Pericardium fibroblast (primary cell): ENCODE results near the gene TTLL10. TPM values are rescaled to one million over a fixed set of nuclear protein-coding genes. Genes with fewer than 3 reads are reported as not detected.

ENCODE experiments used
- total RNA-seq: library from RNA; depleted of rRNA; stranded (reverse); fragments of >200 nt; gene quantifications from 2 replicates; pipeline ENCODE4 v1.2.3, GENCODE V29; 2015

TTLL10 gene
- not detected in 2 replicates for total RNA-seq

GRCh38 chr1:1173793-1174415 is at the start of gene TTLL10:
TTLL10 (plus strand) TSS chr1:1173880; CDS start chr1:1179216, 5,336 bp downstream.

GRCh38 chr1:1206376-1206965 is 32.8 kb downstream of the TTLL10 start, which contains the start of gene TNFRSF18:
TNFRSF18 (minus strand) TSS chr1:1206592; CDS start chr1:1206571, 21 bp downstream.

GRCh38 chr1:1213345-1214265 is 39.9 kb downstream of the TTLL10 start, which contains the start of gene TNFRSF4:
TNFRSF4 (minus strand) TSS chr1:1214153; CDS start chr1:1214127, 26 bp downstream.

GRCh38 chr1:1231400-1232207 is 57.9 kb downstream of the TTLL10 start, which contains the start of gene SDF4:
SDF4 (minus strand) TSS chr1:1232001; CDS start chr1:1228772, 3,229 bp downstream.

GRCh38 chr1:1232208-1232795 is 58.6 kb downstream of the TTLL10 start, which contains the start of gene B3GALT6:
B3GALT6 (plus strand) TSS chr1:1232237; CDS start chr1:1232279, 42 bp downstream.

GRCh38 chr1:1246577-1247340 is 73.1 kb downstream of the TTLL10 start, which contains the start of gene C1QTNF12:
C1QTNF12 (minus strand) TSS chr1:1246722; CDS start chr1:1246690, 32 bp downstream.

Other genes starting within 250 kb of the TTLL10 start
- gene SAMD11, start 250.0 kb upstream of the TTLL10 start, total RNA-seq, result 4.0 and 11.7 TPM in 2 replicates
- 42.0 and 48.3 TPM in 2 replicates for gene NOC2L, start 214.6 kb upstream of the TTLL10 start, total RNA-seq
- 9.7 and 11.6 TPM in 2 replicates for gene KLHL17, start 213.3 kb upstream of the TTLL10 start, total RNA-seq
- gene PLEKHN1, start 207.4 kb upstream of the TTLL10 start, total RNA-seq, result 0.12 TPM in 1 of 2 replicates, not detected in the other
- not detected in 2 replicates for gene PERM1, start 191.8 kb upstream of the TTLL10 start, total RNA-seq
- 1.4 and 29.9 TPM in 2 replicates for gene HES4, start 173.8 kb upstream of the TTLL10 start, total RNA-seq
- 51.2 and 63.2 TPM in 2 replicates for gene ISG15, start 160.4 kb upstream of the TTLL10 start, total RNA-seq
- 49.1 and 67.4 TPM in 2 replicates for gene AGRN, start 153.8 kb upstream of the TTLL10 start, total RNA-seq
- gene RNF223, start 99.6 kb upstream of the TTLL10 start, total RNA-seq, result not detected in 2 replicates
- 6.9 and 13.7 TPM in 2 replicates for gene C1orf159, start 57.8 kb upstream of the TTLL10 start, total RNA-seq
- not detected in 2 replicates for gene TNFRSF18, start 32.7 kb downstream of the TTLL10 start, total RNA-seq
- gene TNFRSF4, start 40.3 kb downstream of the TTLL10 start, total RNA-seq, result not detected in 2 replicates
- 162 and 228 TPM in 2 replicates for gene SDF4, start 58.1 kb downstream of the TTLL10 start, total RNA-seq
- gene B3GALT6, start 58.4 kb downstream of the TTLL10 start, total RNA-seq, result 34.2 and 34.5 TPM in 2 replicates
- gene C1QTNF12, start 72.8 kb downstream of the TTLL10 start, total RNA-seq, result 0.26 and 3.9 TPM in 2 replicates
- 25.6 and 36.6 TPM in 2 replicates for gene UBE2J2, start 100.0 kb downstream of the TTLL10 start, total RNA-seq
- 0.82 and 5.0 TPM in 2 replicates for gene SCNN1D, start 106.6 kb downstream of the TTLL10 start, total RNA-seq
- gene ACAP3, start 134.1 kb downstream of the TTLL10 start, total RNA-seq, result 28.4 and 41.5 TPM in 2 replicates
- gene PUSL1, start 134.7 kb downstream of the TTLL10 start, total RNA-seq, result 36.8 and 39.9 TPM in 2 replicates
- 66.6 and 67.9 TPM in 2 replicates for gene INTS11, start 150.8 kb downstream of the TTLL10 start, total RNA-seq
- 28.4 and 40.4 TPM in 2 replicates for gene CPTP, start 150.9 kb downstream of the TTLL10 start, total RNA-seq
- 0.35 TPM in 1 of 2 replicates, not detected in the other for gene TAS1R3, start 157.4 kb downstream of the TTLL10 start, total RNA-seq
- gene DVL1, start 175.5 kb downstream of the TTLL10 start, total RNA-seq, result 48.9 and 51.7 TPM in 2 replicates
- gene MXRA8, start 184.7 kb downstream of the TTLL10 start, total RNA-seq, result 368 and 672 TPM in 2 replicates
- gene AURKAIP1, start 201.3 kb downstream of the TTLL10 start, total RNA-seq, result 101 and 136 TPM in 2 replicates
- gene CCNL2, start 225.5 kb downstream of the TTLL10 start, total RNA-seq, result 92.3 and 98.2 TPM in 2 replicates
- 102 and 107 TPM in 2 replicates for gene MRPL20, start 233.4 kb downstream of the TTLL10 start, total RNA-seq
- 0.35 and 2.9 TPM in 2 replicates for gene ANKRD65, start 247.4 kb downstream of the TTLL10 start, total RNA-seq